RWPE2 (cell line): ENCODE data around the gene GRAP2.

ENCODE experiments used
- ATAC-seq: fragments of 200-7000 bp; cut with Tn5 transposase; 3 replicates; pipeline ENCODE4 v1.9.1; 2021; ENCODE audit warnings: low read depth
- DNase-seq: peaks from one replicate; pipeline ENCODE4 v3.0.0-alpha.2; 2020; ENCODE audit warnings: low spot score
- H3K27ac ChIP-seq: fragments of 450-650 bp; 2 replicates; pipeline ENCODE4 v1.5.1; 2017; ENCODE audit warnings: mild to moderate bottlenecking; ENCODE audit not compliant: poor library complexity, severe bottlenecking
- H3K27me3 ChIP-seq: fragments of 250-450 bp; sonication (Bioruptor Pico); 2 replicates; pipeline ENCODE4 v1.5.1; 2021; ENCODE audit warnings: mild to moderate bottlenecking, moderate library complexity; ENCODE audit not compliant: insufficient read depth, poor library complexity, severe bottlenecking
- H3K36me3 ChIP-seq: fragments of 250-450 bp; sonication (Bioruptor Pico); 2 replicates; pipeline ENCODE4 v1.5.1; 2020; ENCODE audit warnings: low read depth, mild to moderate bottlenecking, moderate library complexity
- H3K4me1 ChIP-seq: fragments of 250-450 bp; sonication (Bioruptor Pico); 2 replicates; pipeline ENCODE4 v1.5.1; 2021; ENCODE audit warnings: mild to moderate bottlenecking, moderate library complexity; ENCODE audit not compliant: insufficient read depth, poor library complexity, severe bottlenecking
- H3K4me3 ChIP-seq: fragments of 250-450 bp; sonication (Bioruptor Pico); 2 replicates; pipeline ENCODE4 v1.5.1; 2021; ENCODE audit warnings: mild to moderate bottlenecking, moderate library complexity; ENCODE audit not compliant: severe bottlenecking
- H3K9me3 ChIP-seq: fragments of 250-450 bp; sonication (Bioruptor Pico); 2 replicates; pipeline ENCODE4 v1.5.1; 2021; ENCODE audit warnings: mild to moderate bottlenecking, moderate library complexity; ENCODE audit not compliant: severe bottlenecking
- CTCF ChIP-seq: fragments of 450-650 bp; IDR thresholded peaks from one replicate; pipeline ENCODE4 v1.5.1; 2017; ENCODE audit warnings: mild to moderate bottlenecking, moderate library complexity; ENCODE audit not compliant: poor library complexity, severe bottlenecking

Gene GRAP2

GRCh38 chr22:39999144-39999757 lies 98.4 kb downstream of the GRAP2 start:
- no peak overlapping the region for H3K4me3 ChIP-seq
- ATAC-seq, result peak; percentile 27
- no peak for TF ChIP-seq CTCF
- no peaks in the 10 kb centered on the region for H3K36me3 ChIP-seq
- no peaks in the 10 kb centered on the region for H3K9me3 ChIP-seq
- H3K4me1 ChIP-seq, result peaks cover 65% of the 10 kb centered on the region
- no peaks in the 10 kb centered on the region for H3K27me3 ChIP-seq
- peak; percentile 81 for DNase-seq
- peak overlapping the region; percentile 66 for H3K27ac ChIP-seq

GRCh38 chr22:40000171-40000570 lies 99.3 kb downstream of the GRAP2 start:
- TF ChIP-seq CTCF, result no peak
- no peaks in the 10 kb centered on the region for H3K9me3 ChIP-seq
- no peaks in the 10 kb centered on the region for H3K36me3 ChIP-seq
- H3K27ac ChIP-seq, result peak overlapping the region; percentile 66
- H3K4me3 ChIP-seq, result no peak overlapping the region
- ATAC-seq (no peak), DNase-seq (no peak)
- H3K4me1 ChIP-seq, result peaks cover 71% of the 10 kb centered on the region
- no peaks in the 10 kb centered on the region for H3K27me3 ChIP-seq

- DNase-seq (no peak), ATAC-seq (no peak)
- Histone ChIP-seq H3K4me3 (no peak overlapping the region), H3K4me1 (peaks cover 77% of the 10 kb centered on the region), H3K27me3 (no peaks in the 10 kb centered on the region), H3K27ac (peak overlapping the region; percentile 66), H3K36me3 (no peaks in the 10 kb centered on the region), H3K9me3 (no peaks in the 10 kb centered on the region)
- no peak for TF ChIP-seq CTCF
Observed at GRCh38 chr22:40001106-40001505, 100.2 kb downstream of the GRAP2 start.

GRCh38 chr22:40001800-40002577 lies 101.1 kb downstream of the GRAP2 start:
- no peak for ATAC-seq
- H3K27me3 ChIP-seq, result no peaks in the 10 kb centered on the region
- H3K27ac ChIP-seq, result peak overlapping the region; percentile 66
- H3K4me3 ChIP-seq, result no peak overlapping the region
- no peak for TF ChIP-seq CTCF
- peaks cover 70% of the 10 kb centered on the region for H3K4me1 ChIP-seq
- no peak for DNase-seq
- H3K9me3 ChIP-seq, result no peaks in the 10 kb centered on the region
- H3K36me3 ChIP-seq, result no peaks in the 10 kb centered on the region
